Vagina (tissue), 2 donors: ENCODE data around the gene SLC22A9.

Experiments
- CTCF ChIP-seq, 3 experiments: fragments of 450-650 bp in 2 of 3; fragments of 200-600 bp in 1 of 3; sonication (generic) in 1 of 3; IDR thresholded peaks; one replicate each; pipeline ENCODE4 v1.5.1; 2017 to 2019; ENCODE audit warnings: antibody characterized with exemption in 3 of 3, mild to moderate bottlenecking in 2 of 3, moderate library complexity in 2 of 3
- POLR2A ChIP-seq, 2 donors: fragments of 450-650 bp; IDR thresholded peaks; one replicate each; pipeline ENCODE4 v1.6.1; 2017; ENCODE audit warnings: antibody characterized with exemption in 2 of 2, mild to moderate bottlenecking in 2 of 2, moderate library complexity in 2 of 2

GRCh38 chr11:63427971-63428508 is 58.5 kb downstream of the SLC22A9 start:
- TF ChIP-seq POLR2A (IDR thresholded peaks at IDR 0.05) (no peak), CTCF (IDR thresholded peaks at IDR 0.05) (no peak)
